HG03159 (cell line): ENCODE data around the gene TEX48.
A peak's percentile ranks its signal among the peaks of the same experiment; 100 is the strongest.

Source experiments
- ATAC-seq: cut with Tn5 transposase; IDR thresholded peaks from one replicate; pipeline ENCODE4 v1.9.1; 2021; ENCODE audit warnings: mild to moderate bottlenecking, moderate library complexity; ENCODE audit not compliant: unreplicated experiment

The TEX48 gene

GRCh38 chr9:114694146-114694545 is 12.2 kb upstream of the TEX48 start:
- no peak for ATAC-seq

DNA sequence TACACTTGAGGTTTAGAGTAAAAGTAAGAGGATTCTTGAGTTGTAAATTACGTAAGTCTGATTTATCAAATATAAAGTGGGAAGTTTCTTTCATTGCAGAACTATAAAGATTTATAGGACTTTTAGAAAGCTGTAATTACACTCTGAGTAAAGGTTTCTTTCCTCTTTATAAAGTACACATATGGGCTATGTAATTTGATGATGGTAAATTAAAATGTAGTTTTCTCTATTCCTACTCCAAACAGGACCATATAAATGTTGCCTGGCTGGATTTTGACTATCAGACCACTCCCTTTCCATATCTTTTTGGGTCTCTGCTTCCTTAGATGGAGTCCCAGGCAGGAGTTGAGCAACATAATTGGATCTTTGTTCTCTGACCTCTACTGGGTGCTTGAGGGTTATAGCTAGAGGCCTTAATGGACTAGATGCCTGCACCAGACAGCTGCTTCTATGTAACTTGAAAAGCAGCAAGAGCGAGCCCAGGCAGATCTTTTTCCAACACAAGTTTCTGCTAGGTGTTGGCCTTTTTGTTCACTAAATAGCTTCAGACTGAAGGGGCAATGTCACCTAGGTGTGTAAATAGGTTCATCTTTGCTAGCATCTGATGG is 11.4 kb upstream of the TEX48 start:
- ATAC-seq = no peak

DNA sequence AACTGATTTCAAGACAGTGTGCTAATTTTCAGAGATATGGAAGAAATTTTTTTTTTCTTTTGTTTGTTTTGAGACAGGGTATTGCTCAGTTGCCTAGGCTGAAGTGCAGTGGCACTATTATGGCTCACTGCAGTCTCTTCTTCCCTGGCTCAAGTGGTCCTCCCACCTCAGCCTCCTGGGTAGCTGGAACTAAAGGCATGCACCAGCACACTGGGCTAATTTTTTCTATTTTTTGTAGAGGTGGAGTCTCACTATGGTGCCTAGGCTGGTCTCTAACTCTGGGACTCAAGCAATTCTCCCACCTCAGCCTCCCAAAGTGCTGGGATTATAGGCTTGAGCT is 9.9 kb upstream of the TEX48 start:
- ATAC-seq = no peak

DNA sequence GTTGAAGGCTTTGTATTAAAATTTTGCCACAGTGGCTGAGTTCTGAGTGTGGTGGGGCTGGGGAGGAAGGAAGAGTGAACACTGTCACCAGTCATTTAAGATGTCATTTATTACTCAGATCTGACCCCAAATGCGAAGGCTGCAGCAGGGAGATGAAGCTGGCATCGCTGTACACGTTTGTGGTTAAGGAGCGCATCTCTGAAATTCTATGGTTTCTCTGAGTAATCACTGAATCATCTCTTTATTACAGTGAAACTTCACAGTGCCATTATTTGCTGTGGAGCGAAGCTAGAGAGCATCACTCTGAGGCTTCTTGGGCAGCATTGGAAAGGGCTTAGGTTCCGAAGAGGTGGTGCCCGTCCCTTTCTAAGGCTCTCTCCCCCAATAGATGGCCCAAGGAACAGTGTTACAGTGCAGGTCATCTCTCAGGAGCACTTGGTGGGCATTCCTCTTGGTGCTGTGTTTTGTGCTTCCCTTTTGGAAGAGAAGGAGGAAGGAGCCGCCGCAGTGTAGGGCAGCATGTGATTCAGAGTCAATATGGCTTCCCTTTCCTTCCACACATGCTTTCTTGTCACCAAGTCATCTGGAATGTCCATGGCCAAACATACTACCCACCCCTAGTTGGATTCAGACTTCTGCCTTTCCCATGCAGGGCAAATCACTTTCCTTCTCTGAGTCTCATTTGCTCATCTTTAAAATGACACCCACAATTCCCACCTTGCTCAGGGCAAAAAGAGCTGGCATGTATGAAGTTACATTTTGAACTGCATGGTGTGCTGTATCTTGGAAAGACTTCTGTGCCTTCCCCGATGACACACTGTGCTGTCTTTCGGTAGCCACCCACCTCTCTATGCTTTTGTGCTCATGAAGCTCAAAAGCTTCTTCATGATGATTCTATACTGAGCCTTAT is 9.3 kb upstream of the TEX48 start:
- peak; percentile 65 for ATAC-seq

DNA sequence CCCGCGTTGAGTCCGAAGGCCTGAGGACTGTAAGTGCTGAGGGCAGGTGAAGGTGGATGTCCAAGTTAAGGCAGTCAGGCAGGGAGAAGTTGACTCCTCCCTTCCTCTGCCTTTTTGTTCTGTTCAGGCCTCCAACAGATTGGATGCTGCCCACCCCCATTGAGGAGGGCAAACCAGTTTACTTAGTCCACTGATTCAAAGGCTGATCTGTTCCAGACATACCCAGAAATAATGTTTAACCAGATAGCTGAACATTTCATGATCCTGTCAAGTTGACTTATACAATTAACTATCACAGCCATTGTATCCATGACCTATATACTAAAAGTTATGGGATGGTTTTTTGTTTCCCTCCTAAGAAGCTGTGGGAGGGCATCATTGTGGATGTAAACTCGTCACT is 8.3 kb upstream of the TEX48 start:
- ATAC-seq = no peak

- no peak for ATAC-seq
Measured at GRCh38 chr9:114689813-114690212, 7.8 kb upstream of the TEX48 start.

DNA sequence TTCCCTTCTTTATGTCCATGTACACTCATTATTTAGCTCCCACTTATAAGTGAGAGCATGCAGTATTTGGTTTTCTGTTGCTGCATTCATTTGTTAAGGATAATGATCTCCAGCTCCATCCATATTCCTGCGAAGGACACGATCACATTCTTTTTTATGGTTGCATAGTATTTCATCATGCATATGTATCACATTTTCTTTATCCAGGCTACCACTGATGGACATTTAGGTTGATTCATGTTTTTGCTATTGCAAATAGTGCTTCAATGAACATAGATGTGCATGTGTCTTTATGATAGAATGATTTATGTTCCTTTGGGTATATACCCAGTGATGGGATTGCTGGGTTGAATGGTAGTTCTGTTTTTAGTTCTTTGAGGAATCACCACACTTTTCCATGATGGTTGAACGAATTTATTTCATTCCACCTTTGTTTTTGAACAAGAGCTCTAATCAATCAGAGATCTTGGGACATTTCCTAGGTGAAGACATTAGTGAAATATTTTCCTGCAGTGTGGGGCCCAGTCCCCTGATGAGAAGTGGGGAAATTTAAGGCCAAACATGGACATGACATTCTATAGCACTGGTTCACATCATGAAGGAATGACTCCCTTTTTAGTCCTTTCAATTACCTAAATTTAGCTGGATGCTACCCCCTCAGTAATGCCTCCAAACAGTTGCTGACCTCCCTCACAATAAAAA is 7.1 kb upstream of the TEX48 start:
- ATAC-seq = no peak

DNA sequence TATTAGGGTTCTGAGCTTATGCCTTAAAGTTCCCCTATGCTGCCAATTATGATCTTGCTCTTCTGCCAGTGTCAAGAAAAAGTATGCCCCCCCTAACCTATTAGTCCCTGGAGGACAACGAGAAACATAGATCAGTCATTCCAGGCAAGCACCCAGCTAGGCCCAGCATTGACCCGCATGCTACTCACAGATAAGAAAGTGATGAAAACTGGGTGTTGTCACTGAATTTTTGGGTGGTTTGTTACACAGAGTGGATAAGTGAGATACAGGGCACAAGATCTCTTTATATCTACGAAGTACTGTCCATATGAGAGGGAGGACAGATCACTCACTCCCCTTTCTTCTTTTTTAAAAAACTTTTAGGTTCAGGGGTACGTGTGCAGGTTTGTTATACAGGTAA is 6.4 kb upstream of the TEX48 start:
- no peak for ATAC-seq

DNA sequence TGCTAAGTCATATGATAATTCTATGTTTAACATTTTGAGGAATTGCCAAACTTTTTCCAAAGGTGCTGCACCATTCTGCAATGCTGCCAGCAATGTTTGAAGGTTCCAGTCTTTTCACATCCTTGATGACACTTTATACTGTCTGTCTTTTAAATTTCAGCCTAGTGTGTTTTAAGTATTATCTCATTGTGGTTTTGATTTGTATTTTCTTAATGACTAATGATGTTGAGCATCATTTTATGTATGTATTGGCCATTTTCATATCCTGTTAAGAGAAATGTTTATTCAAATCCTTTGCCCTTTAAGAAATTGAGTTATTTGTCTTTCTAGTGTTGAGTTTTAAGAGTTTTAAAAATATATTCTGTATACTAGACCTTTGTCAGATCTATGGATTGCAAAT is 5.0 kb upstream of the TEX48 start:
- ATAC-seq = no peak

- no peak for ATAC-seq
Measured at GRCh38 chr9:114685951-114686350, 4.0 kb upstream of the TEX48 start.

DNA sequence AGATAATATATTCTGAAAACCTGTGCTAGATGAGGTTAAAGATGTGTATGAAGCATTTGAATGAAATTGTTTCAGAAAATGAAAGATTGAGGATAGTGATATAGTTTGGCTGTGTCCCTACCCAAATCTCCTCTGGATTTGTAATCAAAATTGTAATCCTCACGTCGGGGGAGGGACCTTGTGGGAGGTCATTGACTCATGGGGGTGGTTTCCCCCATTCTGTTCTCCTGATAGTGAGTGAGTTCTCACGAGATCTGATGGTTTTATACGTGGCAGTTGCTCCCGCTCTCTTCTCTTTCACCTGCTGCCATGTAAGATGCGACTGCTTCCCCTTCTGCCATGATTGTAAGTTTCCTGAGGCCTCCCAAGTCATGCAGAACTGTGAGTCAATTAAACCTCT is 2.0 kb upstream of the TEX48 start:
- no peak for ATAC-seq

DNA sequence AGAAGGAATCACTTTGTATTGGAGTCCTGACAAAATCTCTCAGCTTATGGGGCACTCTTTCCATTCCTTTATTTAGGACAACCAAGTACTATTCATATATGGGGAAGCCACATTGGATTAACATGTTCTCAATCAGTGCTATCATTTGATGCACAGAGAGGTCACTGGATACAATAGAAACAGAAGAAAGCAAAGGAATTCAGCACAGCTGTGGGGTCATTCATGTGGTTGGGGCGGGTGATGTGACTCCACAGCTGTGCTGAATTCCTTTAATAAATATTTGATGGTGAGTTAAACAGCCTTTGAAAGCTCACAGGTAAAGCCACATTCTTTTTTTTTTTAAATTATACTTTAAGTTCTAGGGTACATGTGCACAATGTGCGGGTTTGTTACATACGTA is 854 bp upstream of the TEX48 start:
- no peak for ATAC-seq

- ATAC-seq = no peak
Measured at GRCh38 chr9:114680259-114681001, 1.6 kb downstream of the TEX48 start.

GRCh38 chr9:114678795-114679194 is 3.2 kb downstream of the TEX48 start:
- no peak for ATAC-seq

- no peak for ATAC-seq
Measured at GRCh38 chr9:114678130-114678529, 3.9 kb downstream of the TEX48 start.

DNA sequence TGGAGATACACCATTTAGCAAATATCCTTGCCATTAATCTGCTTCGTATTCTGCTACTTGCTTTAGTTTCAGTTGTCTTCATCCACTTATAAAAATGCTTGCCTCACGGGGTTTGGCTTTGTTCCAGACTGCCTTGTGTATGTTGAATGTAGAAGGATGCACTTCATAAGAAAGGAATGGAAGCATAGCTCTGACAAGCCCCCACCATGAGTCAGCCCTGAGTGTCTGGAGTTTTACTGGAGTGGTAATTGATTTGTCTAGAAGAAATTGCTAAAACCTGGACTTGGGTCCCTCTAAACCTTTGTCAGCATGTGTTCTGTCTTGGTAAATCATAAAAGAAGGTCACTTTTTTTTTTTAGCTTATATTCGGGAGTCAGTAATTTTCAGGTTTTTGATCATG is 4.6 kb downstream of the TEX48 start:
- no peak for ATAC-seq

GRCh38 chr9:114676901-114677300 is 5.1 kb downstream of the TEX48 start:
- no peak for ATAC-seq

- no peak for ATAC-seq
Measured at GRCh38 chr9:114674798-114675540, 7.0 kb downstream of the TEX48 start.

DNA sequence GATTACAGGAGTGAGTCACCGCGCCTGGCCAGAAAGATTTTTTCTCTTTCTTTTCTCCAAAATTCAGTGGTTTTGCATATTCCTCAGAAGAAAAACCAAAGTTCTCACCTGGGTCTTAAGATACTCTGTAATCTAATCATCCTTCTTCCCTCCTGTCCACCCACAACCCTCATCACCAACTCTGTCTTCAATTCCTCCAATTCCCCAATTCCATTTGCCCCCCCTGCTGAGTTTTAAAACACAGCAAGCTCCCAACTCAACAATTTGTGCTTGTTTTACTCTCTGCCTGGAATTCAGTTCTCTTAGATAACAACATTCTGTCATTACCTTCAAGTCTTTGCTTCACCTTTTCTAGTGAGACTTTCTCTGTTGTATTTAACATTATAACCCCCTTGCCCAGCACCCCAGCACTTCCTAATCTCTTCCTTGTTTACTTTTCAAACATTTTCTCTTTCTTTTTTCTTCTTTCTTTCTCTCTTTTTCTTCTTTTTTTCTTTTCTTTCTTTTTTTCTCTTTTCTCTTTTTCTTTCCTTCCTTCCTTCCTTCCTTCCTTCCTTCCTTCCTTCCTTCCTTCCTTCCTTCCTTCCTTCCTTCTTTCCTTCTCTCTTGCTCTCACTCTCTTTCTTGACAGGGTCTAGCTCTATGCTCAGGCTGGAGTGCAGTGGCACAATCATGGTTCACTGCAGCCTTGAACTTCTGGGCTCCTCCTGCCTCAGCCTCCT is 7.8 kb downstream of the TEX48 start:
- ATAC-seq = no peak

DNA sequence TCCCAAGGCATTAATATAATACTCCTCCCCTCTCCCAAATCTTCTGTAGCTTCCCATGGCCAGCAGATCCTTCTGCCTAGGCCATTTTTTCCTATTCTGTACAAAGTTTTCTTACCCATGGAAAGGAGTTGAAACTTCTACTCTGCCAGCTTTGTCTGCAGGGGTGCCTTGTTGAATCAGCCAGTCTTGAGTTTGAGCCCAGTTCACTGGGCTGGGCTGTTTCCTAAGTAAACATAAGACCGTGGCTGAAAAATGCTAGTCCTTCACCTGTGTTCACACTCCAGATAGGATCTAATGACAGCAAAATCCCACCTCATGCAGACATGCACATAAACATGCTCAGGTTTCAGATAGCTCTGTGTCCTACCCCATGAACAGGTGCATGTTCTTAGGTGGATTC is 10.4 kb downstream of the TEX48 start:
- no peak for ATAC-seq
